Liver (tissue), 3 donors: ENCODE measurements around the gene IFT122.

Source experiments
- RAD21 ChIP-seq, 2 donors: IDR thresholded peaks; 2 replicates each; pipeline ENCODE4 v1.6.1; 2016; ENCODE audit warnings: antibody characterized with exemption in 2 of 2, mild to moderate bottlenecking in 2 of 2
- TF ChIP-seq, protein P1 (sequence below): IDR thresholded peaks from 2 replicates; pipeline ENCODE4 v1.6.1; 2016; ENCODE audit warnings: antibody characterized with exemption, mild to moderate bottlenecking
- TF ChIP-seq, protein P2 (sequence below): fragments of 150-350 bp; IDR thresholded peaks from 2 replicates; pipeline ENCODE4 v1.5.1; 2017; ENCODE audit warnings: improper control_type of control experiment, low read depth, low read length; ENCODE audit not compliant: missing input control
- donor health status: healthy.
- donor health status: healthy.

DNA sequence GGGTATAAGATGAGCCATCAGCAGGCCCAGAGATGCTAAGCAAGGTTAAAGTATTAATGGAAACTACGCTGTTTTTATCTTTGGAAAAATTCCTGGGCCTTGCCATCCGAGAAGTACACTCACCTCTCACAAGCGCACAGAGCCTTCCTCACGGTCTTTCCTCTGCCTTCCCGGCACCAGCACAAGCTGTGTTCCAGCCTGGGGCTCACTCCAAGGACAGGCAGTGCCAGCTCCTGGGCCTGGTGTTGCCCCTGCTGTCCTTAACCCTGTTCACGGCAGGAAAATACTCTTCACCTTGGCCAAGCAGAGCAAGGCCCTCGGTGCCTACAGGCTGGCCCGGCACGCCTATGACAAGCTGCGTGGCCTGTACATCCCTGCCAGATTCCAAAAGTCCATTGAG lies 74.1 kb downstream of the IFT122 start:
- TF ChIP-seq, protein P1, sequence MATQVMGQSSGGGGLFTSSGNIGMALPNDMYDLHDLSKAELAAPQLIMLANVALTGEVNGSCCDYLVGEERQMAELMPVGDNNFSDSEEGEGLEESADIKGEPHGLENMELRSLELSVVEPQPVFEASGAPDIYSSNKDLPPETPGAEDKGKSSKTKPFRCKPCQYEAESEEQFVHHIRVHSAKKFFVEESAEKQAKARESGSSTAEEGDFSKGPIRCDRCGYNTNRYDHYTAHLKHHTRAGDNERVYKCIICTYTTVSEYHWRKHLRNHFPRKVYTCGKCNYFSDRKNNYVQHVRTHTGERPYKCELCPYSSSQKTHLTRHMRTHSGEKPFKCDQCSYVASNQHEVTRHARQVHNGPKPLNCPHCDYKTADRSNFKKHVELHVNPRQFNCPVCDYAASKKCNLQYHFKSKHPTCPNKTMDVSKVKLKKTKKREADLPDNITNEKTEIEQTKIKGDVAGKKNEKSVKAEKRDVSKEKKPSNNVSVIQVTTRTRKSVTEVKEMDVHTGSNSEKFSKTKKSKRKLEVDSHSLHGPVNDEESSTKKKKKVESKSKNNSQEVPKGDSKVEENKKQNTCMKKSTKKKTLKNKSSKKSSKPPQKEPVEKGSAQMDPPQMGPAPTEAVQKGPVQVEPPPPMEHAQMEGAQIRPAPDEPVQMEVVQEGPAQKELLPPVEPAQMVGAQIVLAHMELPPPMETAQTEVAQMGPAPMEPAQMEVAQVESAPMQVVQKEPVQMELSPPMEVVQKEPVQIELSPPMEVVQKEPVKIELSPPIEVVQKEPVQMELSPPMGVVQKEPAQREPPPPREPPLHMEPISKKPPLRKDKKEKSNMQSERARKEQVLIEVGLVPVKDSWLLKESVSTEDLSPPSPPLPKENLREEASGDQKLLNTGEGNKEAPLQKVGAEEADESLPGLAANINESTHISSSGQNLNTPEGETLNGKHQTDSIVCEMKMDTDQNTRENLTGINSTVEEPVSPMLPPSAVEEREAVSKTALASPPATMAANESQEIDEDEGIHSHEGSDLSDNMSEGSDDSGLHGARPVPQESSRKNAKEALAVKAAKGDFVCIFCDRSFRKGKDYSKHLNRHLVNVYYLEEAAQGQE, result no peak
- TF ChIP-seq RAD21 (IDR thresholded peaks at IDR 0.05), result no peak
- TF ChIP-seq, protein P2, sequence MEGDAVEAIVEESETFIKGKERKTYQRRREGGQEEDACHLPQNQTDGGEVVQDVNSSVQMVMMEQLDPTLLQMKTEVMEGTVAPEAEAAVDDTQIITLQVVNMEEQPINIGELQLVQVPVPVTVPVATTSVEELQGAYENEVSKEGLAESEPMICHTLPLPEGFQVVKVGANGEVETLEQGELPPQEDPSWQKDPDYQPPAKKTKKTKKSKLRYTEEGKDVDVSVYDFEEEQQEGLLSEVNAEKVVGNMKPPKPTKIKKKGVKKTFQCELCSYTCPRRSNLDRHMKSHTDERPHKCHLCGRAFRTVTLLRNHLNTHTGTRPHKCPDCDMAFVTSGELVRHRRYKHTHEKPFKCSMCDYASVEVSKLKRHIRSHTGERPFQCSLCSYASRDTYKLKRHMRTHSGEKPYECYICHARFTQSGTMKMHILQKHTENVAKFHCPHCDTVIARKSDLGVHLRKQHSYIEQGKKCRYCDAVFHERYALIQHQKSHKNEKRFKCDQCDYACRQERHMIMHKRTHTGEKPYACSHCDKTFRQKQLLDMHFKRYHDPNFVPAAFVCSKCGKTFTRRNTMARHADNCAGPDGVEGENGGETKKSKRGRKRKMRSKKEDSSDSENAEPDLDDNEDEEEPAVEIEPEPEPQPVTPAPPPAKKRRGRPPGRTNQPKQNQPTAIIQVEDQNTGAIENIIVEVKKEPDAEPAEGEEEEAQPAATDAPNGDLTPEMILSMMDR, result no peak
